Stimulated activated CD4-positive, alpha-beta T cell treated with anti-CD3 and anti-CD28 coated beads, Interleukin-1b, Interleukin-23, amount 100 ng/mL, for 24 hours (primary cell): Measurements from ENCODE around the gene B4GALNT3.
A peak's percentile ranks its signal among the peaks of the same experiment; 100 is the strongest.

ENCODE experiments used
- DNase-seq, 4 experiments: peaks; one replicate each; pipeline ENCODE4 v3.0.0-alpha.2; 2020; ENCODE audit warnings: low read depth in 4 of 4, low spot score in 1 of 4

B4GALNT3 gene

DNA sequence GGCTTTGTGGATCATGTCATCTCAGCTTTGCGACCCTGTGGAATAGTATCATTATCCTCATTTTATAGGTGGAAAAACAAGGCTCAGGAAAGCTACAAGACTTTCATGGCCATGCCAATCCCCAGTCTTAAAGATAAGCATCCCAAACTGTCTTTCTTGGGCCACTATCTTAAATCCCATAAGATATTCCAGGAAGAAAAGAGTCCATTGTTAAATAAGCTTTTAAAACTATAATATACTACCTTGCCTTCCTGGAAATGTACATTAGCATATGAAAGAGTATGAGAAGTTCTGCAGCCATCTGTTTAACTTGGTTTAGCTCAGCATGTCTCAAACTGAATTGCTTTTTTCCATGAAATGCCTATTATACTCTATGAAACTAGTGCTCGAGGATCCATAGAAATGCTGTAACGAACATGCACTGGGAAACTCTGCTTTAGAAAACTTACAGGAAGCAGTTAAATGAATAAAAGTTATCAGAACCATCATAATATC lies 77.1 kb downstream of the B4GALNT3 start:
- no peak for DNase-seq

DNA sequence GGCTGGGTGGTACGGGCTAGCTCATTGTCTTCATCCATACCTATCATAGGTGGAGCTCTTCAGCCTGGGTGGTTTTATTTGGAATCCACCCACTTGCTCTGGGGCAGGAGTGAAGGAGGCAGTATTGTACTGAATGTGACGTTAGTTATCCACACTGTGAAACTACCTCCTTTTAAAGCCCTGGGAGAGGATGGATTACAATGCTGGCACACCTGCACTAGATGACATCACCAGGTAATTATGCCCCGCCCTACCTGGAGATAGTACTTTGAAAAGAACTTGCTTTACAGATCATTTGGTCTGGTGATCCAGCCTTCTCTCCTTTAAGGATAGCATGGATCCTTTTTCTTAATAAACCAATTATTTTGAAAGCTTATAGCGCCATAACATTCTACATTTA lies 78.0 kb downstream of the B4GALNT3 start:
- no peak for DNase-seq

DNA sequence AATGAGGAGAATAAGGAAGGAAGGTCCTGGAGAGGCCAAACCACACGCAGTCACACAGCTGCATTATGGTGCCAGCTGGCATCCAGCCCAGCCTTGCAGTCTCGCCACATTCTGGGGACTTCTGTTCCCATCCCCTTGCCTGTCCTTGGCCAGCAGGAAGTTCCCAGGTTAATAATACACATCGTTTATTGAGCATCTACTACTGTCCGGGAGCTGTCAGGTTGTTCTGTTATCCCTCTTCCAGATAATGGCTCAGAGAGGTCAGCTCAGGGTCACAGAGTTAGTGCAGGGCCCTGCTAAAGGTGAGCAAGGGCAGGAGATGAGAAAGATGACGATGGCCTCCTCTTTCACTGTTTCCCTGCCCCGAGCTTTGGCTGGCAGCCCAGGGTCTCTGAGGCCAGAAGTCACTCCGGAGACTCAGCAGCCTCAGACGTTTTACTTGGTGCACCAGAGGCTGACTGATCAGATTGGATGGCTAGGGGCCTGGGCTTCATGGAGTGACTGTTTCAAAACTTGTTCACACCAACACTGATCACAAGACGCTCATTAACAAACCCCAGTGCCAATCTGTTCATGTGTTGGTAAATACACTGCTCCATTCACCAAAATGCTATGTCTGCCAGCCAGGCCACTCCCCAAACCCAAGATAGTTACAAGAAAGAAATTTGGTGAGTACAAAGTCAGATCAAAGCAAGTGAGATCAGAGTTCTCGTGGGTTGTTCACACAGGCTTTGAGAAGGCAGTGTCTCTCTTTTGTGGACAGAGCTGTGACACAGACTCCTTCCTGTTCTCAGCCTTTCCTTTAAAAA lies 79.2 kb downstream of the B4GALNT3 start:
- no peak for DNase-seq

DNA sequence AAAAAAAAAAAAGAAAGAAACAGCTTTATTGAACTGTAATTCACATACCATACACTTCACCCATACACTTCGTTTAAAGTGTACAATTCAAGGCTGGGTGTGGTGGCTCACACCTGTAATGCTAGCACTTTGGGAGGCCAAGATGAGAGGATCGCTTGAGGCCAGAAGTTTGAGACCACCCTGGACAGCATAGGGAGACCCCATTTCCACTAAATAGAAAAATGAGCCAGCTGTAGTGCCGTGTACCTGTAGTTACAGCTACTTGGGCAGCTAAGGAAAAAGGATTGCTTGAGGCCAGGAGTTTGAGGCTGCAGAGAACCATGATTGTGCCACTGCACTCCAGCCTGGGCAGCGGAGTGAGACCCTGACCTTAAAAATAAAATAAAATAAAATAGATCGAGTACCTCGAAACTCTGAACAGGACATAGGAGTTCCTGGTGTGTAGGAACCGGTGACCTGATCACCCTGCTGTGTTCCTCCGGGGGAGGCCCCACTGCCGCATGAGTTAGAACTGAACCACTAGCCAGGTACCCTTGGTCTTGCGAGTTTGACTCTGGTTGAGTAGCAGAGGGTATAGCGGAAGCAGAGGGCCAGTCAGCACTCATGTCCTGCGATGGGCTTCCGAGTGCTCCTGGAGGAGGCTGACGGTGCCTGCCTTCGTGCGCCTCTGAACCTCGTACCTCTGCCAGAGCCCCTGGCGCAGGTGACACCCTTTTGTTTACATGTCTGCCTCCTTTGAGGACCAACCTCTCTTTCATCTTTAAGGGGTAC lies 80.0 kb downstream of the B4GALNT3 start:
- DNase-seq, result no peak

DNA sequence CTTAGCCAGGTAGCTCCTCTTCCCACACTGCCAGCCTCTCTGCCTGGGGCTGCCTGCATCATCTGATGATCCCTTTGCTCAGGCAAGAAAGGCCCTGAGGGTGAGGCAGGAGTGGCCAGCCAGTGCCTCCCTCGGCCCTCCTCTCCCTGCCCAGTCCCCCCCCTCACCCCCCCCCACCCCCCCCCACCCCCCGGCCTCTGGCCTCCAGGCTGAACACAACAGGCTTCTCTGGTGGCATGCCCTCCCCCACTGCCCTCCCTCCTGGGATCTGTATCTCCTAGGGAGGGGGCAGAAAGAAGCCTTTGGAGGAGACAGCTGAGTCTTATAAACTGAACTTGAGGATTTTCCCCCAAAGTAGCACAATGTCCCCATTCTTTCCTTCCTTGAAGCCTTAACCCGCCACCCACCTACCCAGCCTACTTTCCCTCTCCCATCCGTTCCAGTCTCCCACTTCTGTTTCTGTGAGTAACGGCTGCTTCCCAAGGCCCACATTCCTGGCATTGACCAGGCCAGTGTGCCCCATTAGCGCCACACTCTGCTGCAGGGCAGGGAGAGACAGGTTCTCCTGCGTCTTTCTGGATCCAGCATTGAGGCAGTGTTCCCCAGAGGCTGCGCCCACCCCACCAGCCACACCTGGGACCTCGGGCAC lies 82.1 kb downstream of the B4GALNT3 start:
- no peak for DNase-seq

- DNase-seq, result no peak
Observed at GRCh38 chr12:542395-543113, 82.8 kb downstream of the B4GALNT3 start.

- DNase-seq, result no peak
Observed at GRCh38 chr12:543114-543451, 83.3 kb downstream of the B4GALNT3 start.

DNA sequence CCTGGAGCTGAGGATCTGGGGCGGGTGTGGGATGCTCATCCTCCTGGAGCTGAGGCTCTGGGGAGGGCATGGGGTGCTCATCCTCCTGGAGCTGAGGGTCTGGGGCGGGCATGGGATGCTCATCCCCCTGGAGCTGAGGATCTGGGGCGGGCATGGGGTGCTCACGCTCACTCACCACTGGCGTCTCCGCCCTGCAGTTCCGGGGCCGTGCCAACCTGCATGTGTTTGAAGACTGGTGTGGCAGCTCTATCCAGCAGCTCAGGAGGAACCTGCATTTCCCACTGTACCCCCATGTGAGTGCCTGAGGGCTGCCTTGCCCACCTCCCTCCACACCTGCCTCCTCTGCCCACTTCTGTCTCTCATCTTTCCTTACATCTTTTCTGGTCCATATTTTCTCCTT lies 84.4 kb downstream of the B4GALNT3 start:
- no peak for DNase-seq

DNA sequence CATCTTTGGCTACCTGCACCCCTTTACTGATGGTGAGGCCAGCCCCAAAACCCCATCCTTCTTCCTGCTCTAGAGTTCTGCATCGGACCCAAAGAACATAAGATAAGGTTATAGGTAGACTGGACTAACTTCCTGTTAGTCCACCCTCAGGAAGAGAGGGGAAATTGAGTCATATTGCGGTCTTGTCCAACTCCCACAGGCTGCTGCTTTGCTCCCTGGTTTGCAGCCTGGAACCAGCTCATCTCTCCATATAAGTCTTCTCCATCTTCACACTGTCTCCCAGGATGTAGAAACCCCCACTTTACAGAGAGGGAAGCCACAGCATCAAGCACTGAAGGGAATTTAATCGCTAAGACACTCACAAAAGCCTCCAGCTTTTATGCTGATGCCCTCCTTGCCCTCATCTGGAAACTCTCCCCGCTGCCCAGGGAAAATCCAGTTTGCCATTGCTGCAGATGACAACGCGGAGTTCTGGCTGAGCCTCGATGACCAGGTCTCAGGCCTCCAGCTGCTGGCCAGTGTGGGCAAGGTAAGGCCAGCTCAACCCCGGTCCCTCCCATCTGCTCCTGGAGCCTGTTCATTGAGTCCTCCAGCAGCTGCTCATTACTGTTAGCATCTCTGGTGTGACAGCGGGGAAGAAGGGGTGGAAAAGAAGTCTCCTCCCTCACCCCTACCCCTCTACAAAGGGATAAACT lies 85.3 kb downstream of the B4GALNT3 start:
- no peak for DNase-seq

- no peak for DNase-seq
Observed at GRCh38 chr12:545835-546234, 86.1 kb downstream of the B4GALNT3 start.

DNA sequence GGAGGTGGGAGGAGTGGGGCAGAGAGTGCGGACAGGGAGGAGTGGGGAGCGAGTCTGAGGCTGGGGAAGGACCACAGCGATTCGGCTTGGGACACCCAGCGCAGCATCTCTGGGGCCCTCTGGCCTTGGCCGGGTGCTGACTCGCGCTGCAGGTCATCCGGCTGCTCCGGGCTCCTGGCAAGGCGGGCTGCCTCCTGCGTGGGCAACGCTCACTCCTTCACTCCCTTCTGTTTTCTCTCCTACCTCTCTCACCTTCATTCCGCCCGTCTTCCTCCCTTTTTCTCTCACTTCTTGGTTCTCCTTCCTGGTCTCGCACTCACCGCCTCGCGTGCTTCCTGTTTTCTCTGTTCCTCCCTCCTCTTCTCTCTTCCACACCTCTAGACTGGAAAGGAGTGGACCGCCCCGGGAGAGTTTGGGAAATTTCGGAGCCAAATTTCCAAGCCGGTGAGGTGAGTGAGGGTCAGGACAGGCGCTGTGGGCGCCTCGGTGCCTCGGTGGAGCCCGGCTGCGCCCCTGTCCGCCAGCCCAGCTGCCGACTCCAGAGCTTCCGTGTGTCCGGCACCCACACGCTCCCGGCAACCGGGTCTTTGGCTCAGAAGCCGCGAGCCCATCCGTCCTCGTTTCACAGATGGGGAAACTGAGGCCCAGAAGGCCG lies 86.7 kb downstream of the B4GALNT3 start:
- DNase-seq, result no peak

DNA sequence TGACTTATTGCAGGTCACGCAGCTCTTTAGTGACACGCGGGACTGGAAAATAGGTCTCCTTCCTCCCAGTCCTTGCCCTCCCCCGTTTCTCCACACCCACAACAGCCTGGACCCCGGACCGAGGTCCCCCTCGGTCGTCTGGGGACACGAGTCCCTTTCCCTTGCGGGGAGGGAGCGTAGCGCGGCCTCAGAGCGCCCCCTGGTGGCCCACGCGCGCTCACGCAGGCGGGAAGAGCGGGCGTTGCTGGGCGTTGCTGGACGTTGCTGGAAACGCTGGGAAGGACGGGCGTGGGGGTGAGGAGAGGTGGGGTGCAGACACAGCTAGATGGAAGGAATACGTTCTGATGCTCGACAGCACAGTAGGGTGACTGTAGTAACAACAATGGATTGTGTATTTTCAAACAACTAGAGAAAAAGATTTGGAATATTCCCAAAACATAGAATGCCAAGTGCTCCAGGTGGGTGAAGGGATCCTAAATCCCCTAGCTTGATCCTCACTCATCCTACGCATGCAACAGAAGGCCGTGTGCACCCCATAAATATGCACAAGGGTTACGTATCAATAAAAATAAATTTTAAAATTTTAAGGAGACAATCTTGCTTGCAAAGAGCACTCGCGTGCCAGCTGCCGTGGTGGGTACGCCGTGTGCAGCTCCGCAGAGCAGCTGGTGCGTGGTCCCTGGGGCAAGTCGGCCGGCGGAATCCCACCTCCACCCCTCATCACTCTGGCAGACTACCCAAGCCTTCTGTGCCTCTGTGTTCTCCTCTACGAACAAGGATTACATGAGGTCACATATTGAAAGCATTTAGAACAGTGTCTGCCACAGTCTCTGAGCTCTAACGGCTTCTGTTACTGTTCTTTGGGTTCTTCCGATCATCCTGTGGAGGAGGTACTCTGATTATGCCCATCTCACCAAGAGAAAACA lies 87.4 kb downstream of the B4GALNT3 start:
- DNase-seq, result peak; percentile 45 to 64 (median 54)

DNA sequence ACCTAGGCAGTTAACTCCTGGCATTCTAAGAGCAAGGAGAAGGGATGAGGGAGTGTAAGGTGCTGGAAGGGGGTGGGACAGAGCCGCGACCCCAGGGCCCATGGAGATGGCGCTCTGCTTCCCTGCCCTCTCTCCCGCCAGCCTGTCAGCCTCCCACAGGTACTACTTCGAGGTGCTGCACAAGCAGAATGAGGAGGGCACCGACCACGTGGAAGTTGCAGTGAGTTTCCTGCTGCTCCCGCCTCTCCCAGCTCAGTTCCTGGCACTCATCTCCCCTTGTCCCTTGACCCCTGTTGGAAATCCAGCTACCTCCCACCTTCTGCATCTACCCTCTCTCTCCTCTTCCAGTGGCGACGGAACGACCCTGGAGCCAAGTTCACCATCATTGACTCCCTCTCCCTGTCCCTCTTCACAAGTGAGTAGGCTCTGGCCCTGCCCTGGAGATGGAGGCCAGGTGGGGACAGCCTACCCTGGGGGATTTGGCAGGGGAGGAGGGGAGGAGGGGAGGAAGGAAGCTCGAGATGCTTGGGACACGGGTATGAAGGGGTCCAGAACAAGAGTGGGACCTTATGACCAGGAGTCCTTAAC lies 88.2 kb downstream of the B4GALNT3 start:
- DNase-seq, result no peak

DNA sequence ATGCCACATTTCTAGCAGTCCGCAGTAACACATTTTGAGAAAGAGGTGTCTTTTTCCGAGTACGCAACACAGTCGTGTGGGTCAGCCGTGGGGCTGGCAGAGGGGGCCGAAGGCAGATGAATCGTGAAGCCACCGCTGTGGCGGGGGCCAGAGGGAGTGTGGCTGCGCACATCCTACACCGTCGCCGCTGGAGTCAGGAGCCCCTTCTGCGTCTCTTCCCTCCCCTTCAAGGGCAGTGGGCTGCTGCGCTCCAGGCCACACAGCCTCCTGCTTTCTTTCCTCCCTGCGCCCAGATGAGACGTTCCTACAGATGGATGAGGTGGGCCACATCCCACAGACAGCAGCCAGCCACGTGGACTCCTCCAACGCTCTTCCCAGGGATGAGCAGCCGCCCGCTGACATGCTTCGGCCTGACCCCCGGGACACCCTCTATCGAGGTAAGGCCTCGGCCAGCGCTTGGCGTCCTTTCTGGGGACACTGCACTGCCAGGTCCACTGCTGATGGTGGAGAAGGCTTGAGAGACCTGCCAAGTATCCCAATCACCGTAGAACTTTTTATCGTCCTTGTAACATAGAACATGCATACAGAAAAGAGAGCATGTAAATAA lies 89.8 kb downstream of the B4GALNT3 start:
- DNase-seq, result no peak

GRCh38 chr12:550473-551260 lies 90.9 kb downstream of the B4GALNT3 start:
- no peak for DNase-seq

DNA sequence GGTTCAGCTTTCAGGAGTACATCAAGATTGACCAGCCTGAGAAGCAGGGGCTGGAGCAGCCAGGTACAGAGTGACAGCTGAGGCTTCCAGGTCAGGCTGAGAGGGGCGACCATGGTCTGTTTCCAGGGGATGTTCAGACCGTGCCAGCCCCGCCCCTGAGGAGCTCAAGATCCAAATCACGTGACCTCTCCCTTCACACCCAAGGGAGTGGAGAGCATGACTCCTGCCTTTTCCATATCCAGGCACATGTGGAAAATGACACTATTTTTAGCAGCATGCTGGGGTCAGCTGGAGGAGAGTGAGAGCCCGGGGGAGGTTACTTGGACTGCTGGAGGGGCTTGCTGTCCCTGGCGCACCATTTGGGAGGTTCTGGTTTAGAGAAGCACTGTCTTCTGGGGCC lies 92.7 kb downstream of the B4GALNT3 start:
- DNase-seq, result no peak

GRCh38 chr12:553216-554000 lies 93.7 kb downstream of the B4GALNT3 start:
- DNase-seq, result no peak
